Prostate gland (tissue), 2 donors: Measurements from ENCODE around the gene CLIC3. TPM values are rescaled to one million over a fixed set of nuclear protein-coding genes. Genes with fewer than 3 reads are reported as not detected.

Experiments
- DNase-seq: peaks from one replicate; pipeline ENCODE4 v3.0.0-alpha.2; 2019; ENCODE audit warnings: low spot score
- H3K27ac ChIP-seq, 2 donors: fragments of 200-600 bp; sonication (generic); 2 replicates each; pipeline ENCODE4 v1.5.1; 2017 to 2019
- H3K27me3 ChIP-seq: fragments of 200-600 bp; sonication (generic); replicated peaks from 2 replicates; pipeline ENCODE4 v1.5.1; 2019; ENCODE audit not compliant: insufficient read depth
- H3K36me3 ChIP-seq, 2 donors: fragments of 200-600 bp; sonication (generic); 1 replicate in 1 of 2; 2 replicates in 1 of 2; pipeline versions ENCODE4 v1.5.1 to v1.8.1; 2017 to 2019
- H3K4me1 ChIP-seq: fragments of 200-600 bp; sonication (generic); replicated peaks from 2 replicates; pipeline ENCODE4 v1.5.1; 2019
- H3K4me3 ChIP-seq, 2 donors: fragments of 200-600 bp; sonication (generic); 2 replicates each; pipeline ENCODE4 v1.5.1; 2017 to 2019
- H3K9me3 ChIP-seq: fragments of 200-600 bp; sonication (generic); 2 replicates; pipeline ENCODE4 v1.5.1; 2017
- POLR2A ChIP-seq: fragments of 450-650 bp; IDR thresholded peaks from one replicate; pipeline ENCODE4 v1.6.1; 2016; ENCODE audit warnings: antibody characterized with exemption, mild to moderate bottlenecking
- POLR2AphosphoS5 ChIP-seq: sonication (generic); formaldehyde crosslinking; IDR thresholded peaks from one replicate; pipeline ENCODE4 v1.6.1; 2017; ENCODE audit warnings: antibody characterized with exemption
- WGBS: methylation state at CpG from one replicate; pipeline ENCODE4 v1.1.5; 2018; 5-methylcytosine and 5-hydroxymethylcytosine counted together
- intact Hi-C: fragments of 100-400 bp; cut with DNase I; formaldehyde crosslinking; loops from one replicate; pipeline ENCODE4 v1.14.2; 2022
- total RNA-seq, 2 donors: library from RNA; depleted of rRNA; stranded (reverse); fragments of >200 nt; gene quantifications; one replicate each; pipeline ENCODE4 v1.1.0, GENCODE V29; 2016
- TF ChIP-seq, protein P1 (sequence below), 4 experiments: fragments of 200-600 bp in 2 of 4; fragments of 450-650 bp in 2 of 4; sonication (generic) in 2 of 4; IDR thresholded peaks; 1 replicate in 3 of 4; 2 replicates in 1 of 4; pipeline ENCODE4 v1.5.1; 2016 to 2019; ENCODE audit warnings: antibody characterized with exemption in 4 of 4, mild to moderate bottlenecking in 2 of 4, moderate library complexity in 2 of 4

CLIC3 gene
- total RNA-seq, 2 donors from 2014 or later: 4.2 to 6.7 TPM

DNA sequence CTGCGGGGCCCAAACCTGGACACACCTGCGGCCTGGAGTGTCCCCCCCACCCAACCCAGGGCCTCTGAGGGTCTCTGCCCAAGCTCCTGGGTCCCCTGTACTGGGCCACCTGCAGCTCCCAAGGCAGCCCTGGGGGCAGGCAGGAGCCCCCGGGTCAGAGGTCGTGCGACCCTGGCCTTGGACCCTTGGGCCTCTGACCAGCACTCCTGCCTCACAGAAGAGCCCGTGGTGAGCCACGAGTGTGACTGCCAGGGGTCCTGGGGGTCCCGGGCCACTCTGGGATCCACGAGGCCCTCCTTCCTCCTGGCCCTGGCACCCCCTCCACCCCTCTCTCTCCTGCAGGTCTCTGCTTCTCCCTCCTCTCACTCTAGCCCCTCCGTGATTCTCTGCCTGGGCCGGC, 24.0 kb downstream of the CLIC3 start:
- H3K27ac ChIP-seq: no peak overlapping the region
- no peaks in the 10 kb centered on the region for H3K36me3 ChIP-seq
- intact Hi-C loops: no loop called here
- no peaks in the 10 kb centered on the region for H3K4me1 ChIP-seq
- H3K9me3 ChIP-seq: no peaks in the 10 kb centered on the region
- no peaks in the 10 kb centered on the region for H3K27me3 ChIP-seq
- DNase-seq: no peak
- H3K4me3 ChIP-seq: no peak overlapping the region
- WGBS: 78% methylated on average over 10 of the region's 11 CpGs
- TF ChIP-seq POLR2AphosphoS5: no peak
- no peak for TF ChIP-seq POLR2A
- TF ChIP-seq, protein P1, sequence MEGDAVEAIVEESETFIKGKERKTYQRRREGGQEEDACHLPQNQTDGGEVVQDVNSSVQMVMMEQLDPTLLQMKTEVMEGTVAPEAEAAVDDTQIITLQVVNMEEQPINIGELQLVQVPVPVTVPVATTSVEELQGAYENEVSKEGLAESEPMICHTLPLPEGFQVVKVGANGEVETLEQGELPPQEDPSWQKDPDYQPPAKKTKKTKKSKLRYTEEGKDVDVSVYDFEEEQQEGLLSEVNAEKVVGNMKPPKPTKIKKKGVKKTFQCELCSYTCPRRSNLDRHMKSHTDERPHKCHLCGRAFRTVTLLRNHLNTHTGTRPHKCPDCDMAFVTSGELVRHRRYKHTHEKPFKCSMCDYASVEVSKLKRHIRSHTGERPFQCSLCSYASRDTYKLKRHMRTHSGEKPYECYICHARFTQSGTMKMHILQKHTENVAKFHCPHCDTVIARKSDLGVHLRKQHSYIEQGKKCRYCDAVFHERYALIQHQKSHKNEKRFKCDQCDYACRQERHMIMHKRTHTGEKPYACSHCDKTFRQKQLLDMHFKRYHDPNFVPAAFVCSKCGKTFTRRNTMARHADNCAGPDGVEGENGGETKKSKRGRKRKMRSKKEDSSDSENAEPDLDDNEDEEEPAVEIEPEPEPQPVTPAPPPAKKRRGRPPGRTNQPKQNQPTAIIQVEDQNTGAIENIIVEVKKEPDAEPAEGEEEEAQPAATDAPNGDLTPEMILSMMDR (IDR thresholded peaks at IDR 0.05): no peak

DNA sequence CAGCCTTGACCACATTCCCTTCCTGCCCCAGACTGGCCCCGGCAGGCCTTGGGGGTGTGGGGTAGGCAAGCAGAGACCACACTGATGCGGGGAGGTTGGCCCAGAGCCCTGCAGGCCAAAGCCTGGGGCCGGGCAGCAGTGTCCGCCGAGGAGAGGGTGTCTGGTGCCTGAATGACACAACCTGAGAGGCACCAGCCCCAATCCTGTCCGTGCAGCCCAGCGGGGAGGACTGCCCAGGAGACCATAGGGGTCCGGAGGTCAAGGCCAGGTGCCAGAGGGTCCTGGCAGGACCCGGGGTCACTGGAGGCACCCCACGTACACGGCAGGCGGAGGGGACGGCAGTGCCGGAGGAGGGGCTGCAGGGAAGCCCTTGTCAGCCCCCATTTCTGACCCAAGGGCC, 24.6 kb downstream of the CLIC3 start:
- TF ChIP-seq, protein P1 (IDR thresholded peaks at IDR 0.05): no peak
- TF ChIP-seq POLR2A (no peak), POLR2AphosphoS5 (no peak)
- no peaks in the 10 kb centered on the region for H3K36me3 ChIP-seq
- H3K4me1 ChIP-seq: no peaks in the 10 kb centered on the region
- DNase-seq: no peak
- intact Hi-C loops: no loop called here
- no peaks in the 10 kb centered on the region for H3K27me3 ChIP-seq
- no peak overlapping the region for H3K4me3 ChIP-seq
- no peak overlapping the region for H3K27ac ChIP-seq
- WGBS: 81% methylated on average over 13 of the region's 14 CpGs
- no peaks in the 10 kb centered on the region for H3K9me3 ChIP-seq

DNA sequence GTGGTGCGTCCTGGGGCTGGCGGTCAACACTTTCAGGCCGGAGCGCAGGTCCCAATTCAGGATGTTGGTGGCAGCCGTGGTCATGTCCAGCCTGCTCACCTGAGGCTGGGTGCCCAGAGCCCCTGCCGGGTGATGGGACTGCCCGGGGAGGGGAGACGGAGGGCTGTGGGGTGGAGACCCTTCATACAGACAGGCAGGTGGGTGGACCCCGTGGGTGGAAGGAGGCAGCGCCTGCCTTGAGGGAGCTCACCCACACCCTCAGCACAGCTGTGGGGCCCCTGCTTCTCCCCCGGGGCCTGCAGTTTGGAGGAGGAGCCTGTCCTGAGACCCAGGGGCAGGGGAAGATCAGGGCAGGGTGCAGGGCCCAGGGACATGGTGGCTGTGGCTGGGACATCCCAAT, 26.0 kb downstream of the CLIC3 start:
- Histone ChIP-seq H3K4me1 (no peaks in the 10 kb centered on the region), H3K4me3 (no peak overlapping the region), H3K9me3 (no peaks in the 10 kb centered on the region), H3K27ac (no peak overlapping the region), H3K36me3 (no peaks in the 10 kb centered on the region), H3K27me3 (no peaks in the 10 kb centered on the region)
- TF ChIP-seq, protein P1 (IDR thresholded peaks at IDR 0.05): no peak
- TF ChIP-seq POLR2A (no peak), POLR2AphosphoS5 (no peak)
- intact Hi-C loops: no loop called here
- DNase-seq: no peak
- 94% methylated on average over 8 of the region's 11 CpGs for WGBS

DNA sequence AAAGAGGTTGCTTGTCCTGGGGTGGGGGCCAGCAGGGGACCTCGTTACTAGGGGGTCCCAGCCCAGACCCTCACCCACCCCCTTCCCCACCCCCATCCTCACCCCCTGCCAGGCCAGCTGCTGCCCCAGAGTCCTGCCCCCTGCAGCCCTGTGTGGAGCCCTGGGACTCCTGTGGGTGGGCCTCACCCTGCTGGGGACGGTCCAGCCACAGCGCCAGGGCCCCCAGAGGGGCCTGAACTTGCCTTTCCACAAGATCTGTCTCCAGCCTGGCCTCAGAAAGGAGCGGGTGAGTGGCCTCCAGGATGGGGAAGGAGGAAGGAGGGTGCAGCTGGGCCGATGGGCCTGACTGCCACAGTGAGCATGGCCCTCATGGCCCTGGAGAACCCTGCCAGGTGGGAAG, 26.6 kb downstream of the CLIC3 start:
- 84% methylated on average over 5 of the region's 5 CpGs for WGBS
- TF ChIP-seq POLR2A: no peak
- TF ChIP-seq, protein P1 (IDR thresholded peaks at IDR 0.05): no peak
- no peak for TF ChIP-seq POLR2AphosphoS5
- no peaks in the 10 kb centered on the region for H3K9me3 ChIP-seq
- H3K27me3 ChIP-seq: no peaks in the 10 kb centered on the region
- H3K4me3 ChIP-seq: no peak overlapping the region
- DNase-seq: no peak
- H3K27ac ChIP-seq: no peak overlapping the region
- intact Hi-C loops: no loop called here
- no peaks in the 10 kb centered on the region for H3K4me1 ChIP-seq
- H3K36me3 ChIP-seq: no peaks in the 10 kb centered on the region

DNA sequence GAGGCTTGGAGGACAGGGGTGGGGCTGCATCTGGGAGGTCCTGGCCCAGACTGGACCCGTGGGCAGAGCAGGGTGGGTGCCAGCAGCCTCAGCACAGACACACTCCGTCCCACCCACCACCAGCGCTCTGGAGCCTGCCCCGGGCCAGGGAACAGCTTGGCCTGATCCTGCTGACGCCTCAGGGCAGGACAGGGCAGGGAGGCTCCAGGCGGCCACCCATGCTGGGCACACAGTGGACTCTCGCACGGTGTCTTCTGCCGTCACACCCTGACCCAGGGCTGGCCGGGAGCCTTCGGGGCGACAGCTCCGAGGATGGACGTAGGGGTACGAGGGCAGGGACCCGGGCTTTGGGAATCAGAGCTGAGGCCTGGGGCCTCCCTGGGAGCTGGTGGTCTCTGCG, 27.2 kb downstream of the CLIC3 start:
- no peak for DNase-seq
- intact Hi-C loops: no loop called here

More for the DNA sequence above, 27.2 kb downstream of the CLIC3 start:
- WGBS: 66% methylated on average over 17 of the region's 17 CpGs
- Histone ChIP-seq H3K9me3 (no peaks in the 10 kb centered on the region), H3K27ac (no peak overlapping the region), H3K27me3 (no peaks in the 10 kb centered on the region), H3K4me1 (no peaks in the 10 kb centered on the region), H3K4me3 (no peak overlapping the region), H3K36me3 (no peaks in the 10 kb centered on the region)
- TF ChIP-seq, protein P1 (IDR thresholded peaks at IDR 0.05): no peak
- no peak for TF ChIP-seq POLR2A
- no peak for TF ChIP-seq POLR2AphosphoS5
